UCSD-AML1 (cell line): ENCODE data around the gene RPL19.
"Not testable (repeated sequence)": the region's sequence is repeated elsewhere in the genome, so short reads cannot be mapped to it uniquely, and the experiment has no call there.

Source experiments
- DNase-seq: peaks from one replicate; lab custom pipeline; 2025; ENCODE audit not compliant: unreplicated experiment; lab: John Stamatoyannopoulos, UW

The RPL19 gene

GRCh38 chr17:39240631-39241030, 40.5 kb downstream of the RPL19 start:
- DNase-seq = no peak

GRCh38 chr17:39243155-39243554, 43.1 kb downstream of the RPL19 start:
- DNase-seq = no peak

- peak; percentile 47 for DNase-seq
These were observed 44.0 kb downstream of the RPL19 start for GRCh38 chr17:39244016-39244599.

- peak; percentile 84 for DNase-seq
These were observed 44.8 kb downstream of the RPL19 start for GRCh38 chr17:39244600-39245570.

- no peak for DNase-seq
These were observed 46.2 kb downstream of the RPL19 start for GRCh38 chr17:39246274-39246673.

GRCh38 chr17:39250076-39250475, 50.0 kb downstream of the RPL19 start:
- not testable (repeated sequence) for DNase-seq

- no peak for DNase-seq
These were observed 51.9 kb downstream of the RPL19 start for GRCh38 chr17:39251997-39252396.

GRCh38 chr17:39252788-39253460, 52.8 kb downstream of the RPL19 start:
- no peak for DNase-seq
